GM18867 (cell line): ENCODE measurements around the gene FKBP2.
A peak's percentile ranks its signal among the peaks of the same experiment; 100 is the strongest.

Experiments
- ATAC-seq: cut with Tn5 transposase; IDR thresholded peaks from one replicate; pipeline ENCODE4 v1.9.1; 2021; ENCODE audit warnings: mild to moderate bottlenecking, moderate library complexity; ENCODE audit not compliant: unreplicated experiment

Gene FKBP2

DNA sequence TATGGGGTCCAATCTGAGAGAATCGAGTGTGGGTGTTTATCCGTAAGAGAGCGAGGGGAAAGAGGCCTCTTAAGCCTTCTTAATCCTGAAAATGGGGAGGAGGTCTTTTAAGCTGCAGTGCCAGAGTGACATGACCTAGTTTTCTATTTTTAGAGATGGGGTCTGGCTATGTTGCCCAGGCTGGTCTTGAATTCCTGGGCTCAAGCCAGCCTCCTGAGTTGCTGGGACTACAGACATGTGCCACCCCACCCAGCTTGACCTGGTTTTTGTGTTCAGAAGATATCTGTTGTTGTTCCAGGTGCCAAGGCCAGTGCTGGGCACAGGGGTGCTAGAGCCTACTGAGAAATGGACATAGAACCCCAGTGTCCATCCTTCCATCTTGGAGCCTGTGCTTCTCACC, 42.2 kb downstream of the FKBP2 start:
- no peak for ATAC-seq

- peak; percentile 71 for ATAC-seq
Observed at GRCh38 chr11:64284048-64284961, 43.4 kb downstream of the FKBP2 start, which contains the start of gene BAD. Gene BAD (minus strand): TSS chr11:64284665. CDS start chr11:64284368, 297 bp downstream.

- ATAC-seq, result peak; percentile 61
Observed at GRCh38 chr11:64284962-64285884, 44.3 kb downstream of the FKBP2 start, which contains the start of gene GPR137. Gene GPR137 (plus strand): TSS chr11:64285848. CDS start chr11:64286525, 677 bp downstream.

DNA sequence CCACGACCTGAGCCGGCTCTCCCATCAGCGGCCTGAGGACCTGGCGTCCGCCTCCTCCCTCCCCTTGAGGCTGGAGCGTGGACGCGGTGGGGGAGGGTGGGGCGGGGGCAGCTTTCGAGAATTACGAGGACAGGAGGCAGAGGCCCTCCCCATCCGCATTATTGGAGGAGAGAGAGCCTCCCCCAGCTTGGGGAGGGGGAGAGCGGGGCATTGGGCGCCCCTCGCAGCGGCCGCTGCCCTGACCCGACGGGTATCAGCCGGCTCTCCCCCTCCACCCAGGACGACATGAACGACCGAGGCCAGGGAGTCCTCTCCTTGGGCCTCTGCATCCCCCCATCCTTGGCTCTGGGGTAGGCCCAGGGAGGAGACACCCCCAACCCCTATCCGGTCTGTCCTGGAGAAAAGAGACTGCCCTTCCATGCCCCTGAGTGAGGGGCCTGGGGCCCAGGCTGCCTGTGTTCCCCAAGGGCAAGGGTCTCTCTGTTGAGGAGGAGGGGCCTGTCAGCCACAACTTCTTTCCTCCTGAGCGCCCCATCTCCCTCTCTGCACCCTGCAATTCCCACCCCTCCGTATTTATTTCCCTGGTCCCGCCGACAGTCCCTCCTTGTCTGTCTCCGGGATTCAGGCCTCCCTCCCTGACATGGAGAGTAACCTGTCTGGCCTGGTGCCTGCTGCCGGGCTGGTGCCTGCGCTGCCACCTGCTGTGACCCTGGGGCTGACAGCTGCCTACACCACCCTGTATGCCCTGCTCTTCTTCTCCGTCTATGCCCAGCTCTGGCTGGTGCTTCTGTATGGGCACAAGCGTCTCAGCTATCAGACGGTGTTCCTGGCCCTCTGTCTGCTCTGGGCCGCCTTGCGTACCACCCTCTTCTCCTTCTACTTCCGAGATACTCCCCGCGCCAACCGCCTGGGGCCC, 45.2 kb downstream of the FKBP2 start:
- peak; percentile 0 for ATAC-seq

- ATAC-seq, result no peak
Observed at GRCh38 chr11:64286801-64287159, 45.9 kb downstream of the FKBP2 start.

DNA sequence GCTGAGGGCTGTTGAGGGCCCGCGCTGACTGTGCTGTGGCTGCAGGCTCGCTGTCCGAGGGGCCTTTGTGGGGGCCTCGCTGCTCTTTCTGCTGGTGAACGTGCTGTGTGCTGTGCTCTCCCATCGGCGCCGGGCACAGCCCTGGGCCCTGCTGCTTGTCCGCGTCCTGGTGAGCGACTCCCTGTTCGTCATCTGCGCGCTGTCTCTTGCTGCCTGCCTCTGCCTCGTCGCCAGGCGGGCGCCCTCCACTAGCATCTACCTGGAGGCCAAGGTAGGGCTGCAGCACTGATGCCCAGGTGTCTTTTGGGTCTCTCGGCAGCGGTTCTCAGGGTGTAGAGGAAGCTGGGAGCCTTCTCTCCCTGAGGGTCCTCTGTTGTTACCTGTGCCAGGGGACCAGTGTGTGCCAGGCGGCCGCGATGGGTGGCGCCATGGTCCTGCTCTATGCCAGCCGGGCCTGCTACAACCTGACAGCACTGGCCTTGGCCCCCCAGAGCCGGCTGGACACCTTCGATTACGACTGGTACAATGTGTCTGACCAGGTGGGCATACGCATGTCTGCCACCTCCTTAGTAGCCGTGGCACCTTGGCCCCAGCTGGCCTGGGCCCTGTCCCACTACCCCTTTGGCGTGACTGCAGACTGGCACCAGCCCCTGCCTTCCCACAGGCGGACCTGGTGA, 46.9 kb downstream of the FKBP2 start:
- no peak for ATAC-seq

GRCh38 chr11:64288353-64288750, 47.5 kb downstream of the FKBP2 start:
- no peak for ATAC-seq

GRCh38 chr11:64289002-64289564, 48.2 kb downstream of the FKBP2 start:
- no peak for ATAC-seq

DNA sequence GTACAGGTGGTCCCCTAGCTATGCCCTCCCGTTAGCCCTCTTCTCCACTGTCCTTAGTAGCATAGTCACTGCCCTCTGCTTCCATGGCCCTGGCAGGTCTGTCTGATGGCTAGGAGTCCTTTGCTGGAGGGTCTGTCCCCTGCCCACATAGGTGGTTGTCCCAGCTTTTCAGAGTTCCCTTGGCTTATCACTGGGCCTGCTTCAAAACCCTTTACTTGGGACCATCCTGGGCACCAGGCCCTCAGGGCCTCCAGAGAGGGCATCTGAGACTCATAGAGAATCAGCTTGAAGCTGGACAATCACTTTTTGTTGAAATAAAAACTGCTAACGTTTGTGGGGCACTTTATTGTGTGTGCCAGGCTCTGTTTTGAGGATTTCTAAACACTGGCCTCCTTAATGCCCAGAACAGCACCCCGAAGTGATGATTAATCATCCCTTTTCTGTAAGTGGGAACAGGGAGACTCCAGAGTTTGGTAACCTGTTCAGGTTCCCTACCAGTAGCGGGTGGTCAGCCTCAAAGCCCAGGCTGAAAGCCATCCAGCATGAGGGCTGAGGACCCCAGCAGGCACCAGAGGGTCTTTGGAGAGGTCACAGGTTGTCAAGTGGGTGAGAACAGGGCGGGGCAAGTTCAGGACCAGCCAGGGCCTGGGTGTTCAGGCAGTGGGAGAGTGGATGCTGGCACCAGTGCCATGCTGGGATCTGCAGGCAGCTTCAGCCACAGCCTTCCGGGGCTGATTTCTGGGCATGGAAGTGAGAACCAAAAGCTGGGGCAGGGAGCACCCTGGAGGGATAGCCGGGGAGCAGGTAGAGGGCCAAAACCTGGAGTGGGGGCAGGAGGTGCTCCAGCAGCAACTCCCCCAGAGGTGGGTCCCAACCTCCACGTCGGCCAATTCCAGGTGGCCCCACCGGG, 49.7 kb downstream of the FKBP2 start:
- no peak for ATAC-seq

GRCh38 chr11:64291262-64291751, 50.4 kb downstream of the FKBP2 start, which contains the start of gene KCNK4:
Gene KCNK4 (plus strand): TSS chr11:64291302. CDS start chr11:64293019, 1,717 bp downstream.
- no peak for ATAC-seq

- no peak for ATAC-seq
Observed at GRCh38 chr11:64291752-64292459, 51.0 kb downstream of the FKBP2 start.

- ATAC-seq, result no peak
Observed at GRCh38 chr11:64292460-64293254, 51.8 kb downstream of the FKBP2 start.
